NCI-H146 treated with DMSO at 0.1 percent for 48 hours (cell line): Measurements from ENCODE around the gene HES4.
"Not testable (repeated sequence)": the region's sequence is repeated elsewhere in the genome, so short reads cannot be mapped to it uniquely, and the experiment has no call there.

Source experiments
- DNase-seq: peaks from one replicate; lab custom pipeline; 2025; ENCODE audit not compliant: unreplicated experiment; lab: John Stamatoyannopoulos, UW

Gene HES4

DNA sequence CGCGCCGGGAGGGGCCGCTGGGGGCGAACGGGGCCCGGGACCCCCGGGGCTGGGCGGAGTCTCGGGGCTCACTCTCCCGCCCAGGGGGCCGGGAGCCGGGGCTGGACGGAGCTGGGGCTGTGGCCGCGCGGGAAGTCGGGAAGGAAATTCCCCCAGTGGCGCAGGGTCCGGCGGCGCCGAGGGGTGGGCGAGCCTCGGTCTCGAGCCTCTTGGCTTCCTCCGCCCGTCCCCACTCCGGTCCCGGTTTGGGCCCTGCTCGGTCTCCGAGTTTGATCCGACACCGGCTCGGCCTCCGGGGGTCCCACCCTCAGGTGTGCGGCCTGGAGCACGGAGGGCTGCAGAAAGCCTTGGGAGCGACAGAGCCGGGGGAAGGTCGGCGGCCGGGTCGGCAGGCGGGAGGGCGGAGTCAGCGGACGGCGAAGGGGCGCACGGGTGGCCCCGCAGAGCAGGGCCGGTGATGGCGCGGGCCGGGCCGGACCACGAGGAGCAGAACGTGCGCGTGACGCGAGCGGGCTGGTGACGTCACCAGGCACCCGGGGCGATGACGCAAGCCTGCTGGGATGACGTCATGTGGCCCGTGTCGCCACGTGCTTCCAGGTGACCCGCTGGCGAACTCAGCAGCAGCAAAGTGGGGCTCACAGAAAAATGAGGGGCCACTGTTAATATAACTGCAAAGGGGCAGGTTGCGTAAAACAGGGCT, 610 bp upstream of the HES4 start:
- DNase-seq, result no peak

- DNase-seq, result no peak
Measured at GRCh38 chr1:998995-999724, 737 bp downstream of the HES4 start.

DNA sequence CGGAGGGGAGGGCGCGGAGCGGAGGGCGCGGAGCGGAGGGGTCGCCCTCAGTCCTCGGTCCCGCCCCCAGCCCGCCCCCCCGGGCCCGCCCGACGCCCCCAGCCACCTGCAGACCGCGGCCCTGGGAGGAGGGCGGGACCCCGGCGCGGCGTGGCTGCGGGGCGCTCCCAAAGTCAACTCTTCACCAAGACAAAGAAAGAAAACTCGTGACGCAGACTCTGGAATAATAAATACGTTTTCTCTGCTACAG, 1.2 kb downstream of the HES4 start:
- DNase-seq, result no peak

GRCh38 chr1:997993-998744, 1.7 kb downstream of the HES4 start:
- DNase-seq, result no peak

DNA sequence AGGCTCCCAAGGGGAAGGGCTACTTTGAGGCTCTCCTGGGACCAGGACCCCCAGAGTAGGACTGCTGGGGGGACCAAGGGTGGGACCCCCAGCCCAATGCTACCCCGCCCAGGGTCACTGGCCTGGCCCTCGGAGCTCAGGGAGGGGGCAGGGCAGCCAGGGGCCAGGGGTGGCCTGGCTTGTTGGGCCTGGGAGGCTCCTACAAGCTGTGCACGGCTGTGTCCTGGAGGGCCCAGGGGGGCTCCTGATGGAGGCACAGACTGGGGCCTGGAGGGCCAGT, 2.2 kb downstream of the HES4 start:
- DNase-seq, result no peak

DNA sequence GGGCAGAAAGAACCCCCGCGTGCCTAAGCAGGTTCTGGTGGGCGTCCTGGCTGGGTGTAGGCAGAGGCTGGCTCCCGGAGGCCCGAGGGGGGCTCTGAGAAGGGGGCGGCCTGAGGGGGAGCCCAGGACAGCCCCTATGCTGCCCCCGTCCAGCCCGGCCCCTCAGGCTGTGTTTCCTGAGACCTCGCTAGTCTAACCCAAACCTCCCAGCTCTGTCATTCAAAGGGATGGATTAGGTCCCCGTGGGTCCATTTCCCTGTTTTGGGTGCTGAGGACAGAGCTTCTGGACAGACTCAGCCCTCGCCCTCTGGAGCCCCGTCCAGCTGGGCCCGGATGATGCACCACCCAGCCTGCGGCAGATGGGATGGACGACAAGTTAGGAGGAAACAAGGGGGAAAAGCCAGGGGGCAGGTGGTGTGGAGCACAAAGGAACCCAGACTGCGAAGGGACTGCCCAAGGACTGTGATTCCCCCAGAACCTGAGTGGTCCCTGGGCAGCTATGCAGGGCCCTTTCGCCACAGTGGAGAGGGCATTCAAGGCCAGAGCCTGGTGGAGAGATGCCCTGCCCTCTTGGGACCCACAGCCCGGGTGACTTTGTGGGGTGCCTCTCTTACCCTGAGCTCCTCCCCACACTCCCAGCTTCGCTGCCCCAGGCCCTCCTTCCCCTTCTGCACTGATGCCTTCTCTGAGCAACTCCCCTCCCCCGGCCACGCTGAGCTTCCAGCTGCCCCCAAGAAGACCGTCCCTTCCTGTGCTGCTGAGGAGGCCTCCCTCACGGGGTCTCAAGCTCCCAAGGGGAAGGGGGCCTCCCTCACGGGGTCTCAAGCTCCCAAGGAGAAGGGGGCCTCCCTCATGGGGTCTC, 2.8 kb downstream of the HES4 start:
- no peak for DNase-seq

DNA sequence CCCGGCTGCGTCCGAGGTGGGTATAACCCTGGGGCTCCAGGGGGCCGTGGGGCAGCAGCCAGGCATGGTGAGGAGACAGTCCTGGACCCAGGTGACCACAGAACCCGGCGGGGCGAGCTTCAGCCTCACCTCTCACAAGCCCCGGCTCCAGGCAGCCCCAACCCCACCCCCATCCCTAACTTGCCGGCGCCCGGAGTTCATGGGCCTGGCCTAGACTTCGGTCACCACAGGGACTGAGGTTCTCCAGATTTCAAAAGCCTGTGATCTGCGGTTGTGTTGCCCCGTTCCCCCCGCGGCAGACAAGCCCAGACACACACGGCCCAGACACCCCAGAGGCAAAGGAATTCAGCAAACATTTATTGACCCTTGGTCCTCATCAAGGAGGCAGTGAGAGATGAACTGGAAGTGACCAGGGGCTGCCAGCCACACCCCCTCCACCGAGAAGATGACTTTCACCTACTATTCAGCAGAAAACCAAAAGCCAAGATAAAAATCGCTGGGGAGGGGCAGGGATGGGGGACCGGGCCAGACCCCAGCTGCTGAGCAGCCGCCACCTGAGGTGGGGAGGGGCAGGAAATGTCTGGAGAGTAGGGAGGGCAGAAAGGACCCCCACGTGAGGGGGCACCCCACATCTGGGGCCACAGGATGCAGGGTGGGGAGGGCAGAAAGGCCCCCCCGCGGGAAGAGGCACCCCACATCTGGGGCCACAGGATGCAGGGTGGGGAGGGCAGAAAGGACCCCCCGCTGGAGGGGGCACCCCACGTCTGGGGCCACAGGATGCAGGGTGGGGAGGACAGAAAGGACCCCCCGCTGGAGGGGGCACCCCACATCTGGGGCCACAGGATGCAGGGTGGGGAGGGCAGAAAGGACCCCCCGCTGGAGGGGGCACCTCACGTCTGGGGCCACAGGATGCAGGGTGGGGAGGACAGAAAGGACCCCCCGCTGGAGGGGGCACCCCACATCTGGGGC, 3.9 kb downstream of the HES4 start:
- DNase-seq, result no peak

DNA sequence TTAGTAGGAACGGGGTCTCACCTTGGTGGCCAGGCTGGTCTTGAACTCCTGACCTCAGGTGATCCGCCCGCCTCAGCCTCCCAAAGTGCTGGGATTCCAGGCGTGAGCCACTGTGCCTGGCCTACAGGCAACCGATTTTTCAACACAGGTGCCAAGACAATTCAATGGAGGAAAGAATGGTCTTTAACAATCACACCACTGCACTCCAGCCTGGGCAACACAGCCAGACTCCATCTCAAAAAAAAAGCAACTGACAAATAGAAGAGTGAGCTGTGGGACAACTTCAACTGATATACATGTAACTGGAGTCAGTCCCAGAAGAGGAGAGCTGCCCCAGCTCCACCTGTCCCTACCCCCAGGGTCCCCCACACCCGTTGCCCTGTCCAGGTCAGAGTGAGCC, 5.4 kb downstream of the HES4 start:
- not testable (repeated sequence) for DNase-seq

DNA sequence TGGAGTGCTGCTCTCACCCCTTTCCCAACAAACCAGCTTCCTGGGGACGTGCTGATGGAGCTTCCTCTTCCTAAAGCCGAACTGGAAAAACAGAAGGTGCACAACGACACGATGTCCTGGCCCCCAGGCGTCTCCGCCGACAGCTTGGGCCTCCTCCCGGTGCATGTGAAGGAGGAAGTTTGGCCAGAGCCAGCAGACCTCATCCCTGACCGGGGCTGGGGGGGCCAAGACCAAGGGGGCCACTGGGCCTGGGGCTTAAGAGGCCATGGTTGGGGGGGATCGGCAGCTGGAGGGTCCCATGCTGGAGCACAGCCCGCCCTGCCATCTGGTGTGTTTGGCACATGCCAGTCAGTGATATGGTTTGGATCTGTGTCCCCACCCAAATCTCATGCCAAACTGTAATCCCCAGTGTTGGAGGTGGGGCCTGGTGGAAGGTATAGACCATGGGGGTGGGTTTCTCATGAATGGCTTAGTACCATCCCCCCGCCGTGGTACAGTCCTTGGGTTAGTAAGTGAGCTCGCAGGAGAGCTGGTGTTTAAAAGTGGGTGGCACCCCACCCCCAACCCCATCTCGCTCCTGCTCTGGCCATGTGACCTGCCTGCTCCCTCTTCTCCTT, 6.4 kb downstream of the HES4 start:
- DNase-seq, result no peak

- no peak for DNase-seq
Measured at GRCh38 chr1:992362-992761, 7.5 kb downstream of the HES4 start.

DNA sequence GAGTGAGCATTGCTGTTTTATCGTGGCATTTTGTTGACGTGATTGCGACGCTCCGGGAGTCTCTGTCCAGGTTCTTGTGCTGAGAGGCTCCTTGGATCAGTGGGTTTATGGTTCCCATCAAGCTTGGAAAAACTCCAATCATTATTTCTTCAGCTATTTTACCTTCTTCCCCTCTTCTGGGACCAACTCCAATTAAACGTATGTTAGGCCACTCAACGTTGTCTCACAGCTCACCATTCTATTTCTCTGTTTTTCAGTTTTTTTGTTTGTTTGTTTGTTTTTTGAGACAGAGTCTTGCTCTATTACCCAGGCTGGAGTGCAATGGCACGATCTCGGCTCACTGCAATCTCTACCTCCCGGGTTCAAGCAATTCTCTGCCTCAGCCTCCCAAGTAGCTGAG, 8.0 kb downstream of the HES4 start:
- no peak for DNase-seq

- DNase-seq, result not testable (repeated sequence)
Measured at GRCh38 chr1:991275-991674, 8.6 kb downstream of the HES4 start.

GRCh38 chr1:988061-988460, 11.8 kb downstream of the HES4 start:
- DNase-seq, result not testable (repeated sequence)

DNA sequence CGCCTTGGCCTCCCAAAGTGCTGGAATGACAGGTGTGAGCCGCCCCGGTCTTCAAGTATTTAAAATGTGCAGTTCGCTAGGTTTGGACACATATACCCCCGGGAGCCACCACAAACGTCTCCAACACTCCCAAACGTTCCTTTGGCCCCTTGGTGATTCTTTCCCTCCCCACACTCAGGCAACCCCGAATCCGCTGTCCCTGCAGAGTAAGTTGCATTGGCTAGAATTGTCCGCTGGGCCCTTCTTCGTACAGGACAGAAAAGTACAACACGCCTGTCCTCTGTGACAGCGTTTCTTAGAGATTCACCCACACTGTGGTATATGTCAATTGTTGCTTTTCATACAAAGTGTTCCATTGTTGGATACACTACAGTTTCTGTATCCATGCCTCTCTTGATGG, 14.8 kb downstream of the HES4 start:
- DNase-seq, result no peak

- DNase-seq, result no peak
Measured at GRCh38 chr1:984476-984814, 15.5 kb downstream of the HES4 start.

DNA sequence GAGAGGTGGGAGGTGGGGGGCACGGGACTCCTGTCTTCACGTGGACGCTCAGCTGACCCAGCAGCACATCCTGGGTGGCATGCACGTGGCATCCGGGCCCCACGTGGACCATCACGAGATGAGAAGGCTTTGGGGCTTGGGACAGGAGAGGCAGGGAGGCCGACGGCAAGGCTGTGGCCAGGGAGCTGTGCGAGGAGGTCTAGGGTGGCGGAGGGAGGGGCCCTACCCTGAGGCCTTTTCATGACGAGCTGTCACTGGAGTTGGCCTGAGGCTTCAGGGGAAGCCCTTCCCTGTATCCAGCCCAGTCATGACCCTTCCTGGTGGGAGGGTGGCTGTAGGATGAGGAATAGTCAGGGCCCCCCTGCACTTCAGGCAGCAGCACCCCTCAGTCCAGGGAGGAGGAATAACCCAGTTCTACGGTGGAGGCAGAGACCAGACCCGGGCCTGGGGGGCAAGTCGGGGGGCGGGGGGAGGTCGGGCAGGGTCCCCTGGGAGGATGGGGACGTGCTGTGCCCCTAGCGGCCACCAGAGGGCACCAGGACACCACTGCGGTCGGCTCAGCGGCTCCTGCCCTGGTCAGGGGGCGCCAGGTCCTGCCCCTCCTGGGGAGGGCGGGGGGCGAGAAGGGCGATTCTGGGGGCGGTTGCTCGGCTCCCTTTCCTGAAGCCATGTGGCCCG, 16.0 kb downstream of the HES4 start:
- no peak for DNase-seq

- DNase-seq, result no peak
Measured at GRCh38 chr1:982765-983436, 17.0 kb downstream of the HES4 start.

GRCh38 chr1:981955-982558, 17.8 kb downstream of the HES4 start, which contains the start of gene PERM1:
PERM1 (minus strand) TSS chr1:982093; CDS start chr1:981029, 1,064 bp downstream.
- no peak for DNase-seq
